Measurements from ENCODE around the gene HSD3B7.

DNA sequence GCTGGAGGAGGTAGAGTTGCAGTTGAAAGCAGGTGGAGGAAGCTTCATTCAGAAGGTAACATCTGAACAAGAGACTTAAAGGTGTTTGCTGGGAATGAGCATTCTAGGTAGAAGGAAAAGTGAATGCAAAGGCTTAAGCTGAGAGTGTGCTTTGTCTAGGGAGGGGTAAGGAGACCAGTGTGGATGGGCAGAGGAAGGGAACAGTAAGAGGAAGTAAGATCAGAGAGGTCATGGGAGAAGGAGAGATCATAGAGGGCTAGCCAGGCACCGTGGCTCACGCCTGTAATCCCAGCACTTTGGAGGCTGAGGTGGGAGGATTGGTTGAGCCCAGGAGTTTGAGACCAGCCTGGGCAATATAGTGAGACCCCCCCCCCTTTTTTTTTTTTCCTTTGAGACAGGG is 51.7 kb downstream of the HSD3B7 start:
- TF ChIP-seq, protein P1, sequence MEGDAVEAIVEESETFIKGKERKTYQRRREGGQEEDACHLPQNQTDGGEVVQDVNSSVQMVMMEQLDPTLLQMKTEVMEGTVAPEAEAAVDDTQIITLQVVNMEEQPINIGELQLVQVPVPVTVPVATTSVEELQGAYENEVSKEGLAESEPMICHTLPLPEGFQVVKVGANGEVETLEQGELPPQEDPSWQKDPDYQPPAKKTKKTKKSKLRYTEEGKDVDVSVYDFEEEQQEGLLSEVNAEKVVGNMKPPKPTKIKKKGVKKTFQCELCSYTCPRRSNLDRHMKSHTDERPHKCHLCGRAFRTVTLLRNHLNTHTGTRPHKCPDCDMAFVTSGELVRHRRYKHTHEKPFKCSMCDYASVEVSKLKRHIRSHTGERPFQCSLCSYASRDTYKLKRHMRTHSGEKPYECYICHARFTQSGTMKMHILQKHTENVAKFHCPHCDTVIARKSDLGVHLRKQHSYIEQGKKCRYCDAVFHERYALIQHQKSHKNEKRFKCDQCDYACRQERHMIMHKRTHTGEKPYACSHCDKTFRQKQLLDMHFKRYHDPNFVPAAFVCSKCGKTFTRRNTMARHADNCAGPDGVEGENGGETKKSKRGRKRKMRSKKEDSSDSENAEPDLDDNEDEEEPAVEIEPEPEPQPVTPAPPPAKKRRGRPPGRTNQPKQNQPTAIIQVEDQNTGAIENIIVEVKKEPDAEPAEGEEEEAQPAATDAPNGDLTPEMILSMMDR (IDR thresholded peaks at IDR 0.05; ENCODE audit: borderline replicate concordance, extremely low read depth, low read length, poor library complexity, severe bottlenecking): no peak
- no peak for TF ChIP-seq EZH2 (IDR thresholded peaks at IDR 0.05; ENCODE audit: borderline replicate concordance, low read depth, low read length, severe bottlenecking)
